Fibroblast of villous mesenchyme (primary cell): Measurements from ENCODE around the gene SNU13. TPM values are rescaled to one million over a fixed set of nuclear protein-coding genes. Genes with fewer than 3 reads are reported as not detected.

Experiments
- DNase-seq: peaks from one replicate; pipeline ENCODE4 v3.0.0-alpha.2; 2010; ENCODE audit warnings: low read depth
- H3K4me3 ChIP-seq: 2 replicates; pipeline ENCODE4 v1.5.1; 2011; ENCODE audit warnings: low read depth, mild to moderate bottlenecking, low read length
- total RNA-seq: library from RNA; depleted of rRNA; stranded (reverse); fragments of >200 nt; gene quantifications from 2 replicates; pipeline ENCODE4 v1.2.3, GENCODE V29; 2012
- TF ChIP-seq, protein P1 (sequence below): IDR thresholded peaks from 2 replicates; pipeline ENCODE4 v1.5.1; 2012; ENCODE audit warnings: low read depth, mild to moderate bottlenecking, low read length; ENCODE audit not compliant: insufficient read depth

SNU13 gene
- total RNA-seq, 1 donor = 73.8 TPM

DNA sequence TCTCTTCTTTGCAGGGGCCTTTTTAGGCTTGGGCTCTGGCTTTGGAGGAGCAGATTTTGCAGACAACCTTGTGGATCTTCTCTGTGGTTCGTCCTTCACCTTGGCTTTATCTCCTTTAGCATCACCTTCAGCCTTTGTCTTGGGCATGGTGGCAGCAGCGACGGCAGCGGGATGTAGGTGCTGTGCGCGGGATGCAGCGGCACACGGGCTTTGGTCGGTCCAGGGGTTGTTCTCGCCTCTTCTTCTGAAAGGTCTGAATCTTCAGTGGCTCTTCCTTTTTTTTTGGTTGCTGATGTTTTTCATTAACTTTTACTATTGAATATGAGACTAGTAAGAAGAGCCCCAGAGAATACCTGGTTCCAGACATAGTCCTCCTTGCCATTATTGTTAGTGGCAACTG, 20.7 kb upstream of the SNU13 start:
- TF ChIP-seq, protein P1, sequence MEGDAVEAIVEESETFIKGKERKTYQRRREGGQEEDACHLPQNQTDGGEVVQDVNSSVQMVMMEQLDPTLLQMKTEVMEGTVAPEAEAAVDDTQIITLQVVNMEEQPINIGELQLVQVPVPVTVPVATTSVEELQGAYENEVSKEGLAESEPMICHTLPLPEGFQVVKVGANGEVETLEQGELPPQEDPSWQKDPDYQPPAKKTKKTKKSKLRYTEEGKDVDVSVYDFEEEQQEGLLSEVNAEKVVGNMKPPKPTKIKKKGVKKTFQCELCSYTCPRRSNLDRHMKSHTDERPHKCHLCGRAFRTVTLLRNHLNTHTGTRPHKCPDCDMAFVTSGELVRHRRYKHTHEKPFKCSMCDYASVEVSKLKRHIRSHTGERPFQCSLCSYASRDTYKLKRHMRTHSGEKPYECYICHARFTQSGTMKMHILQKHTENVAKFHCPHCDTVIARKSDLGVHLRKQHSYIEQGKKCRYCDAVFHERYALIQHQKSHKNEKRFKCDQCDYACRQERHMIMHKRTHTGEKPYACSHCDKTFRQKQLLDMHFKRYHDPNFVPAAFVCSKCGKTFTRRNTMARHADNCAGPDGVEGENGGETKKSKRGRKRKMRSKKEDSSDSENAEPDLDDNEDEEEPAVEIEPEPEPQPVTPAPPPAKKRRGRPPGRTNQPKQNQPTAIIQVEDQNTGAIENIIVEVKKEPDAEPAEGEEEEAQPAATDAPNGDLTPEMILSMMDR = no peak
- no peak for DNase-seq
- no peak overlapping the region for H3K4me3 ChIP-seq

DNA sequence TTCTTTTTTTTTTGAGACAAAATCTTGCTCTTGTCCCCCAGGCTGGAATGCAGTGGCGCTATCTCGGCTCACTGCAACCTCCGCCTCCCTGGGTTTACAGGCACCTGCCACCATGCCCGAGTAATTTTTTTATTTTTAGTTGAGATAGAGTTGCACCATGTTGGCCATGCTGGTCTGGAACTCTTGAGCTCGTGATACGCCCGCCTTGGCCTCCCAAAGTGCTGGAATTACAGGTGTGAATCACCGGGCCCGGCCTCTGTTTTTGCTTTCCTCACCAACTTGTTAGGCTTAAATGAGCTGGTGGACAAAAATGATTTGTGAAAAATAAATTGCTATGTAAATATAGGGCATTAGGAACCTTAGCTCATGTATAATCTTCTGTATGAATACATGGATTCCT, 14.1 kb upstream of the SNU13 start:
- no peak for DNase-seq
- TF ChIP-seq, protein P1 = no peak
- H3K4me3 ChIP-seq = no peak overlapping the region

DNA sequence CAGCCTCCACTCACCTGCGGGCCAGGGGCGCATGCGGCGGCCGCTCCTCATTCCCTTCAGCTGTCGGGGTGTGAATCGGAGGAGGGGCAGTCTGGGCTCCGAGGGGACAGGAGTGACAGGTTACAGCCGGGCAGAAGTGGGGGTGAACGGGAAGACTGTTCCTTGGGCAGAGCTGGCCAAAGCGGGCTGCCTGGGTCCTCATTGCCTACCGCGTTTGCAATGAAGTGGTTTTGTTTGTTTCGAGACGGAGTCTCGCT, 11.4 kb upstream of the SNU13 start:
- TF ChIP-seq, protein P1 = no peak
- DNase-seq = no peak

DNA sequence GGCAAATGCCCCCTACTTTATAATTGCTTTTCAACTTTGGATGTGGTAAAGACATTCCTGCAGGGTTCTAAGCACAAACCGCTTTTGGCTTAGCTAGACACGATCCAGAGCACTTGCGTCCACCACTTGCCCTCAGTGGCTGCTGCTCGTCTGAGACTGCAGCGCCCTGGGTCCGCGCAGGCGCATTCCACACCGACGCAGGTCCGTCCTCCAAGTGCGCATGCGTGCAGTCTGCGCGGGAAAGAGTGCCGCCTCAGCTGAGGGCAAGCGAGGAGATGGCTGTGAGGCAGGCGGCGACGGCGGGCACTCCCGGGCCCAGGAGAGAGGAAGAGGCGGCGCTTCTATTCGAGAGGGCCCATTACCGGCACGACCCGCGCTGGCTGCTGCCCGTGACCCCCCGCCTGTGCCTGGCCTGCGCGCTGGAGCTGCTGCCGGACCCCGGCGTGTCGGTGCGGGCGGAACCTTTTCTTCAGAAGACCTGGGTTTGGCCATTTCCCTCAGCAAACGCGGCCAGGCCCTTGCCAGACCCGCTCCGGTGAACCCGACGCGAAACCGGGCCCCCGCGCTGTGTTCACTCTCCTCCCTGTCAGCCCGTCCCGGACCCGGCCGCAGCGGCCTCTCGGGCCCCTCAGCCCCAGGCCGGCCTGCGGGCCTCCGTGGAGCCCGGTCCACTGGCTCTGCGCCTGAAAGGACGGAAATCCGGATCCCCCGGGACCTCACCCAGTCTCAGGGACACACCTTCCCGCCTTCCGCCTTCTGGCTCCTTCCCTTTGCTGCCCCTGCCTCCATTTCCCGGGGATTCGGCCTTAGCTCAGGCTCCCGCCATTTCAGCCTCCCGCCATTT, 10.8 kb upstream of the SNU13 start, which contains the start of gene MEI1:
TSS of gene MEI1 (plus strand) at position 240 of the 844 bp plus-strand sequence. CDS start at position 276, 36 bp downstream.
- peak; percentile 70 for DNase-seq
- TF ChIP-seq, protein P1 = no peak
- no peak within 1 kb of the TSS for H3K4me3 ChIP-seq

More for the DNA sequence above, 11.4 kb upstream of the SNU13 start:
- no peak overlapping the region for H3K4me3 ChIP-seq

DNA sequence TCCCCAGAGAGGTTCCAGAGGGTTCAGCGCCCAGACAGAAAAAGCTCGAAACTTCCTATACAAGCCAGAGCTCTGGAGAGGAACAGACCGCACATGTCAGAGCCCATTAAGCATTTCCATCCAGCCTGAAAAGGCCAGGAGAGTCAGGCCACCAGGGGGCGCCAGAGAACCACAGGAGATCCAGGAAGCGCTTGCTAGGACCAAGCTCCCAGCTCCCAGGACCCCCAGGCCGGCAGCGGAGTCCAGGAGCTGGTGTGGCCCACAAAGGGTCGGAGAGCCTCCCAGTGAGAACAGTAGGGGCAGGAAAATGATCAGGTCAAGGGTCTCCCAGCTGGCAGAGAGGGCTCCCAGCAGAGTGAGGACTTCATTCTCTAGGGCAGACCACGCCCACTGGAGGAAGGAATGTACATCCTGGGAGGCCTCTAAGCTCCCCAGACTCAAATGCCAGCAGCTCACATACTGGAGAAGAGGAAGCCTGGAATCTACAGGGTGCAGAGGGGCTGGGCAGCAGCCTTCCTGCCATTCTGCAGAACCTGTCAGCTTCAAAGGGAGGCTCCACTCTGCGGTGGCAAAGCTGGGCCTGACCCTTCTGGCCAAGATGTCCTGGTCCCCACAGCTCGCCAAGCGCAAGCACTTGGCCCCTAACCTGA, 8.6 kb upstream of the SNU13 start:
- DNase-seq = peak; percentile 89
- H3K4me3 ChIP-seq = peak overlapping the region; percentile 26
- TF ChIP-seq, protein P1 = peak; percentile 98

DNA sequence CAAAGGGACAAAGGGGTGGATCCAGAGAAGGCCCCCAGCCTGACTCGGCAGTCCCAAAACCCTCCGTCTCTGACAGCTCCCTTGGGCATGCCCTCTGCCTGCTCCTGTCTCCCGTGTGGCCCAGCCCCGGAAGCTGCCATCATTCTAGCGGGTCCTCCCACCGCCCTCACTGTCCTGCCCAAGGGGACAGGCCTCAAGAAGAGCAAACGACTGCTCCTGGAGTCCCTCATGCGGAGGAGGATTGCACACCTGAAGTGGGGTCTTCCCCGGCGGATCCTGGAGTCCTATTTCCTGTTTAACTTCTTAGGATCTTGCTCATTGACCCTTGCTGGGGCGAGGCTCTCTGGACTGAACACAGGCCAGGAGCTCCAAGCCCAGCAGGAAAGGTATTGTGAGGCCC, 8.0 kb upstream of the SNU13 start:
- DNase-seq = no peak
- TF ChIP-seq, protein P1 = no peak
- no peak overlapping the region for H3K4me3 ChIP-seq
